ENCODE measurements around the gene KIAA1549.

The KIAA1549 gene

DNA sequence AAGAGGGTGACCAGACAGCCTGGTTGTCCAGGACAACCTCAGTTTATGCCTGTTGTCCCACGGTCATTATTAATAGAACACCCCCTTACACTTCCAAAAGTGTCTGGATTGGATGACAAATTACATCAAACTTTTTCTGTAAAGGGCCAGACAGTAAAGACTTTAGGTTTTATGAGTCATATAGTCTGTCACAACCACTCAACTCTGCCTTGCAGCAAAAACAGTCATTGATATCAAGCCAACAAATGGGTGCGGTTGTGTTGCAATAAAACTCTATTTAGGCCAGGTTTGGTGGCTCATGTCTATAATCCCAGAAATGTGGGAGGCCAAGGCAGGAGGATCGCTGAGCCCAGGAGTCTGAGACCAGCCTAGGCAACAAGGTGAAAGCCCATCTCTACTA, 116.5 kb downstream of the KIAA1549 start:
- Histone ChIP-seq H3K27me3 (ENCODE audit: low read length) (no peaks in the 10 kb centered on the region), H3K4me2 (ENCODE audit: low read depth, low read length, poor library complexity, severe bottlenecking) (no peak overlapping the region), H3F3A (ENCODE audit: insufficient read depth) (no peaks in the 10 kb centered on the region), H3K36me3 (ENCODE audit: low read length) (no peaks in the 10 kb centered on the region), H3K9ac (ENCODE audit: low read length) (no peak overlapping the region), H3K27ac (ENCODE audit: low read depth, low read length) (no peak overlapping the region), H3K9me2 (replicated peaks; ENCODE audit: insufficient read depth, low read length) (no peaks in the 10 kb centered on the region), H2AFZ (ENCODE audit: low read depth, low read length, severe bottlenecking) (no peak overlapping the region), H3K9me3 (ENCODE audit: insufficient read depth, low read length) (no peaks in the 10 kb centered on the region), H4K20me1 (ENCODE audit: low read depth, low read length) (no peaks in the 10 kb centered on the region), H3K4me3 (ENCODE audit: insufficient read depth, low read length, poor library complexity, severe bottlenecking) (no peak overlapping the region), H3K79me2 (ENCODE audit: insufficient read depth, low read length) (no peaks in the 10 kb centered on the region)
- TF ChIP-seq, protein P1, sequence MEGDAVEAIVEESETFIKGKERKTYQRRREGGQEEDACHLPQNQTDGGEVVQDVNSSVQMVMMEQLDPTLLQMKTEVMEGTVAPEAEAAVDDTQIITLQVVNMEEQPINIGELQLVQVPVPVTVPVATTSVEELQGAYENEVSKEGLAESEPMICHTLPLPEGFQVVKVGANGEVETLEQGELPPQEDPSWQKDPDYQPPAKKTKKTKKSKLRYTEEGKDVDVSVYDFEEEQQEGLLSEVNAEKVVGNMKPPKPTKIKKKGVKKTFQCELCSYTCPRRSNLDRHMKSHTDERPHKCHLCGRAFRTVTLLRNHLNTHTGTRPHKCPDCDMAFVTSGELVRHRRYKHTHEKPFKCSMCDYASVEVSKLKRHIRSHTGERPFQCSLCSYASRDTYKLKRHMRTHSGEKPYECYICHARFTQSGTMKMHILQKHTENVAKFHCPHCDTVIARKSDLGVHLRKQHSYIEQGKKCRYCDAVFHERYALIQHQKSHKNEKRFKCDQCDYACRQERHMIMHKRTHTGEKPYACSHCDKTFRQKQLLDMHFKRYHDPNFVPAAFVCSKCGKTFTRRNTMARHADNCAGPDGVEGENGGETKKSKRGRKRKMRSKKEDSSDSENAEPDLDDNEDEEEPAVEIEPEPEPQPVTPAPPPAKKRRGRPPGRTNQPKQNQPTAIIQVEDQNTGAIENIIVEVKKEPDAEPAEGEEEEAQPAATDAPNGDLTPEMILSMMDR (IDR thresholded peaks at IDR 0.05; ENCODE audit: insufficient read depth, low read length, poor library complexity, severe bottlenecking) = no peak
- TF ChIP-seq EZH2phosphoT487 (conservative IDR thresholded peaks at IDR 0.05; ENCODE audit: low read length) = no peak

DNA sequence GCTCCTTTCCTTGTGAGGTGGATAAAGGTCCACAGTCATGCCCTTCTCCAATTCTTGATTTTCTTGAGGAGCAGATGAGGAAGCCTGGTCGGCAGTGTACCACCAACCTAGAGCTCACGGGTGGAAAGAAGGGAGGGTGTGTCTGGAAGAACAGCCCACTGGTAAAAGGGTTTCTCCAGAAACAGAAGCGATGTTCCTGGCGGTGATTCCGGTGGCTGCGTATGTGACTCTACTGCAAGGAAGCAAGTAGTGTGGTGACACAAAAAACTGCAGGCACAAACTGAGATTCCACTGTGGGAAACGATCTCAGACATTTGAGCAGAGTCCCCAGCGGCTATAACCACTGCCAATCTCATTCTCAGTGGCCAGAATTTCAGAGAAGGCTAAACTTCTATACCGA, 117.3 kb downstream of the KIAA1549 start:
- no peak overlapping the region for H3K27ac ChIP-seq (ENCODE audit: low read depth, low read length)
- H2AFZ ChIP-seq (ENCODE audit: low read depth, low read length, severe bottlenecking) = no peak overlapping the region
- no peaks in the 10 kb centered on the region for H3K36me3 ChIP-seq (ENCODE audit: low read length)
- no peaks in the 10 kb centered on the region for H3K9me2 ChIP-seq (replicated peaks; ENCODE audit: insufficient read depth, low read length)
- no peak overlapping the region for H3K4me2 ChIP-seq (ENCODE audit: low read depth, low read length, poor library complexity, severe bottlenecking)
- no peaks in the 10 kb centered on the region for H3K27me3 ChIP-seq (ENCODE audit: low read length)
- no peak overlapping the region for H3K4me3 ChIP-seq (ENCODE audit: insufficient read depth, low read length, poor library complexity, severe bottlenecking)
- no peak for TF ChIP-seq EZH2phosphoT487 (conservative IDR thresholded peaks at IDR 0.05; ENCODE audit: low read length)
- TF ChIP-seq, protein P1 (IDR thresholded peaks at IDR 0.05; ENCODE audit: insufficient read depth, low read length, poor library complexity, severe bottlenecking) = no peak
- no peaks in the 10 kb centered on the region for H3K79me2 ChIP-seq (ENCODE audit: insufficient read depth, low read length)
- no peaks in the 10 kb centered on the region for H4K20me1 ChIP-seq (ENCODE audit: low read depth, low read length)
- H3K9me3 ChIP-seq (ENCODE audit: insufficient read depth, low read length) = no peaks in the 10 kb centered on the region
- no peaks in the 10 kb centered on the region for H3F3A ChIP-seq (ENCODE audit: insufficient read depth)
- H3K9ac ChIP-seq (ENCODE audit: low read length) = no peak overlapping the region

- Histone ChIP-seq H3K27ac (ENCODE audit: low read depth, low read length) (no peak overlapping the region), H3K4me3 (ENCODE audit: insufficient read depth, low read length, poor library complexity, severe bottlenecking) (no peak overlapping the region), H2AFZ (ENCODE audit: low read depth, low read length, severe bottlenecking) (no peak overlapping the region), H3K79me2 (ENCODE audit: insufficient read depth, low read length) (no peaks in the 10 kb centered on the region), H3K4me2 (ENCODE audit: low read depth, low read length, poor library complexity, severe bottlenecking) (no peak overlapping the region), H3K9me2 (replicated peaks; ENCODE audit: insufficient read depth, low read length) (no peaks in the 10 kb centered on the region), H3F3A (ENCODE audit: insufficient read depth) (no peaks in the 10 kb centered on the region), H3K36me3 (ENCODE audit: low read length) (no peaks in the 10 kb centered on the region), H3K27me3 (ENCODE audit: low read length) (no peaks in the 10 kb centered on the region), H4K20me1 (ENCODE audit: low read depth, low read length) (no peaks in the 10 kb centered on the region), H3K9me3 (ENCODE audit: insufficient read depth, low read length) (no peaks in the 10 kb centered on the region), H3K9ac (ENCODE audit: low read length) (no peak overlapping the region)
- no peak for TF ChIP-seq EZH2phosphoT487 (conservative IDR thresholded peaks at IDR 0.05; ENCODE audit: low read length)
- TF ChIP-seq, protein P1 (IDR thresholded peaks at IDR 0.05; ENCODE audit: insufficient read depth, low read length, poor library complexity, severe bottlenecking) = no peak
Observed at GRCh38 chr7:138861051-138861450, 120.1 kb downstream of the KIAA1549 start.
